Measurements from ENCODE around the gene HMGXB4. TPM values are rescaled to one million over a fixed set of nuclear protein-coding genes. Genes with fewer than 3 reads are reported as not detected.

Gene HMGXB4
- total and polyA plus RNA-seq, 3 donors from 2014 or later, result 26.5 to 63.4 (median 58.7) TPM

GRCh38 chr22:35296051-35296450 is 38.8 kb downstream of the HMGXB4 start:
- H3K36me3 ChIP-seq (ENCODE audit: low read depth, missing control alignments), result no peaks in the 10 kb centered on the region
- TF ChIP-seq, protein P1, sequence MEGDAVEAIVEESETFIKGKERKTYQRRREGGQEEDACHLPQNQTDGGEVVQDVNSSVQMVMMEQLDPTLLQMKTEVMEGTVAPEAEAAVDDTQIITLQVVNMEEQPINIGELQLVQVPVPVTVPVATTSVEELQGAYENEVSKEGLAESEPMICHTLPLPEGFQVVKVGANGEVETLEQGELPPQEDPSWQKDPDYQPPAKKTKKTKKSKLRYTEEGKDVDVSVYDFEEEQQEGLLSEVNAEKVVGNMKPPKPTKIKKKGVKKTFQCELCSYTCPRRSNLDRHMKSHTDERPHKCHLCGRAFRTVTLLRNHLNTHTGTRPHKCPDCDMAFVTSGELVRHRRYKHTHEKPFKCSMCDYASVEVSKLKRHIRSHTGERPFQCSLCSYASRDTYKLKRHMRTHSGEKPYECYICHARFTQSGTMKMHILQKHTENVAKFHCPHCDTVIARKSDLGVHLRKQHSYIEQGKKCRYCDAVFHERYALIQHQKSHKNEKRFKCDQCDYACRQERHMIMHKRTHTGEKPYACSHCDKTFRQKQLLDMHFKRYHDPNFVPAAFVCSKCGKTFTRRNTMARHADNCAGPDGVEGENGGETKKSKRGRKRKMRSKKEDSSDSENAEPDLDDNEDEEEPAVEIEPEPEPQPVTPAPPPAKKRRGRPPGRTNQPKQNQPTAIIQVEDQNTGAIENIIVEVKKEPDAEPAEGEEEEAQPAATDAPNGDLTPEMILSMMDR (IDR thresholded peaks at IDR 0.05), result no peak
- no peak for TF ChIP-seq POLR2A (IDR thresholded peaks at IDR 0.05)
- peaks cover 6% of the 10 kb centered on the region for H3K4me1 ChIP-seq
- intact Hi-C loops (cut with DNase I; ENCODE audit: low total_unique reads), result no loop called here
- no peak overlapping the region for H3K4me3 ChIP-seq
- no peaks in the 10 kb centered on the region for H3K27me3 ChIP-seq
- DNase-seq, result no peak
- H3K27ac ChIP-seq, result no peak overlapping the region
- H3K9me3 ChIP-seq, result no peaks in the 10 kb centered on the region

DNA sequence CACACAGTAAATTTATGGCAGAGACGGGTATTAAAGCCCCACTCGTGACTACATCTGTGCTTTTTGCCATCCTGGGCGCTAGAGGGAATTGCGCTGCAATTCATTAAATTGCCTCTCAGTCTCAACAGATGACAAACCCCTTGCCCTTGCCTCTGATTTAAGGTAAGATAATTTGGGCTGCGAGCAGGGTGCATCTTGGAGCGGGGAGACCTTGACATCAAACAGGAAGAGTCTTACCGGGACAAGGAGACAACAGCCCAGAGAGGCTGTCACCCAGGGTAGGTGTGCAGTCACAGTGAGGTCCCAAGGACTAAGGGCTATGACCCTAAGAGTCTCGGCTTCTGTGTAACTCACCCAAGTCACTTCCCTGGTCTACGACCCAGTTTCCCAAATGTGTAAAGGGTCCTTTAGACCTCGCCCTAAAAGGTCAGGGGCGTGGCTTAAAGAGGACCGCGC is 42.0 kb downstream of the HMGXB4 start:
- peak overlapping the region; percentile 84 to 89 for H3K4me3 ChIP-seq
- peak overlapping the region; percentile 94 to 98 for H3K27ac ChIP-seq
- DNase-seq, result no peak
- peaks cover 6% of the 10 kb centered on the region for H3K4me1 ChIP-seq
- H3K27me3 ChIP-seq, result no peaks in the 10 kb centered on the region
- 8 to 11% methylated on average over 8 to 13 of the region's 13 CpGs for WGBS, 2 donors
- TF ChIP-seq, protein P1 (IDR thresholded peaks at IDR 0.05), result no peak
- TF ChIP-seq POLR2A (IDR thresholded peaks at IDR 0.05), result no peak
- intact Hi-C loops (cut with DNase I; ENCODE audit: low total_unique reads), result no loop called here
- H3K36me3 ChIP-seq (ENCODE audit: low read depth, missing control alignments), result no peaks in the 10 kb centered on the region
- H3K9me3 ChIP-seq, result no peaks in the 10 kb centered on the region

GRCh38 chr22:35299673-35300499 is 42.6 kb downstream of the HMGXB4 start, which contains the start of gene TOM1:
TOM1 (plus strand) TSS chr22:35299894; CDS start chr22:35299929, 35 bp downstream.
- 0% methylated on average over 47 of the region's 64 CpGs; no CpG with 5 or more reads in 1 of the 2 donors for WGBS, 2 donors
- Histone ChIP-seq H3K36me3 (ENCODE audit: low read depth, missing control alignments) (no peaks in the 10 kb centered on the region), H3K4me3 (peak within 1 kb of the TSS; percentile 84 to 89), H3K9me3 (no peaks in the 10 kb centered on the region), H3K27me3 (no peaks in the 10 kb centered on the region), H3K27ac (peak within 1 kb of the TSS; percentile 94 to 98), H3K4me1 (peaks cover 6% of the 10 kb centered on the region)
- peak; percentile 98 for DNase-seq
- TF ChIP-seq POLR2A (IDR thresholded peaks at IDR 0.05), result peak; percentile 56
- TF ChIP-seq, protein P1 (IDR thresholded peaks at IDR 0.05), result peak in 1 of 3 experiments; percentile 21
- intact Hi-C loops (cut with DNase I; ENCODE audit: low total_unique reads), result no loop called here

- intact Hi-C loops (cut with DNase I; ENCODE audit: low total_unique reads), result no loop called here
- DNase-seq, result no peak
- H3K27ac ChIP-seq, result peak overlapping the region in 1 of 2 donors; percentile 98
- H3K4me3 ChIP-seq, result peak overlapping the region in 1 of 2 donors; percentile 89
- no peaks in the 10 kb centered on the region for H3K36me3 ChIP-seq (ENCODE audit: low read depth, missing control alignments)
- TF ChIP-seq POLR2A (IDR thresholded peaks at IDR 0.05), result no peak
- TF ChIP-seq, protein P1 (IDR thresholded peaks at IDR 0.05), result no peak
- H3K9me3 ChIP-seq, result no peaks in the 10 kb centered on the region
- WGBS, 2 donors, result 58 to 68% methylated on average over 17 of the region's 17 CpGs
- H3K27me3 ChIP-seq, result no peaks in the 10 kb centered on the region
- H3K4me1 ChIP-seq, result peaks cover 6% of the 10 kb centered on the region
These were observed 44.1 kb downstream of the HMGXB4 start for GRCh38 chr22:35301372-35301874.

Data from testis (tissue), 3 donors.